ENCODE results near the gene NFX1. TPM values are rescaled to one million over a fixed set of nuclear protein-coding genes. Genes with fewer than 3 reads are reported as not detected.
"Not testable (repeated sequence)": the region's sequence is repeated elsewhere in the genome, so short reads cannot be mapped to it uniquely, and the experiment has no call there.

Gene NFX1
- total RNA-seq, 1 donor from 2014 or later, result 14.2 TPM

- H3K9me3 ChIP-seq; H3K4me3 ChIP-seq; H3K27me3 ChIP-seq; DNase-seq (ENCODE audit: low spot score in 2 of 2); H3K36me3 ChIP-seq: not testable (repeated sequence)
- Histone ChIP-seq H3K27ac (peak overlapping the region; percentile 41 to 53), H3K4me1 (peaks cover 0 to 15% of the 10 kb centered on the region in 2 donors)
- intact Hi-C loops (cut with DNase I), result loop anchor here (5.0 kb wide), 1 partner anchor 115 kb away; no protein-coding TSS in a partner anchor
Observed at GRCh38 chr9:33401809-33402208, 111.5 kb downstream of the NFX1 start.

DNA sequence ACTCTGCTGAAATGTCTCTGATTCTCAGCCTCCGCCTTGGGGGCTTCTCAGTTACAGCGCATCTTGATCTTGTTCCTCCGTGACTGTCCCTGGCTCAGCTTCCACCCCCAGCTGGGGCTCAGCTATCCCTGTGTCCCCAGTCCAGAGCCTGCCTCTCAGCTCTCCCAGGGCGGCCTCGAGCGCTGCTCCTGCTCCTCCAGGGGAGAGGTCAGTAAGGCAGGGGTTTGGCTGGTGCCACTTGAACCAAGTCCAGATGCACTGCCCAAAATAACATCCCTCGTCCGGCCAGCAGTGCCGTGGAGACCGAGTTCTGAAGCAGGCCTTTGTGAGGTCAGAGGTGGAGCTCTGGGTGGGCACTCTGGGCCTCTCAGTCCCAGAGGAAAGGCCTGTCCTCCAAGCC is 112.1 kb downstream of the NFX1 start, which contains the start of gene AQP7:
AQP7 (minus strand) TSS at position 198 of the 400 bp plus-strand sequence. CDS start 1,306 bp downstream, outside the sequence.
- intact Hi-C loops (cut with DNase I), result loop anchor here (5.0 kb wide), 1 partner anchor 115 kb away; no protein-coding TSS in a partner anchor
- DNase-seq (ENCODE audit: low spot score in 2 of 2); H3K36me3 ChIP-seq; H3K27me3 ChIP-seq; H3K4me3 ChIP-seq; H3K9me3 ChIP-seq: not testable (repeated sequence)
- peaks cover 0 to 15% of the 10 kb centered on the region in 2 donors for H3K4me1 ChIP-seq
- H3K27ac ChIP-seq, result peak within 1 kb of the TSS; percentile 41 to 53

DNA sequence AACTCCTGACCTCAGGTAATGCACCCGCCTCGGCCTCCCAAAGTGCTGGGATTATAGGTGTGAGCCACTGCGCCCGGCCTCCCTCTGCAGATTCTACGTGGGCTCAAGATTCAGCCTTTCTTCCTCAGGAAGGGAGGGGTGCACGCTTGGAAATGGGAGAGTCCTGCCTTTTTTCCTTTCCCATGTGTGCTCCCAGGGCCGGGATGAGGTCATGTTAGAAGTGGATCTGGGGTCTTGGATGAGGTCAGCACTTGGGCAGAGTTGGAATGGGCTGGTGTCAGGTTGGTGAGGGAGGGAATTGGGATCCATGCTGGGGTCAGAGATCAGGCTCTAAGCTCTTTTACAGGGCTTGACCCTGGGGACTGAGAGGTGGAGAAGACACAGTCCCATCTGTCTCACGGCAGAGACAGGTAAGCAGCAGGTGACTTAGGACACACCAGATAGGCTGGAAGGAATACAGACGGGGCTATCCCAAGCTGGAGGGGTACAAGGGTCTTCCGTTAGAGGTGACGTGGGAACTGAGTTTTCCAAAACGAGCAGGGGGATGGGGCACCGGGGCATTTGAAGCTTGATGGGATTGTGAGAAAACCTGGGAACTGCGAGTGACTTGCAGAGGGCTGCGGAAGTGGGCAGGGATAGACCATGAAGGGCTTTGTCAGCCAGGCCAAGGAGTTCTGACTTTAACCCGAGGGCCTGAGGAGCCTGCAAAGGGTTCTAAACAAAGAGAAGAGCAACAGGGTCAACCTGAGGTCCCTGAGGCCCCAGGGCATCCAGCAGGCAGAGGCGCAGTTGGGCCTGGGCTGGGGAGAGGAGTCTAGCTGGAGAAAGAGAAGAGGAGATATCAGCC is 113.8 kb downstream of the NFX1 start:
- Histone ChIP-seq H3K36me3 (no peaks in the 10 kb centered on the region), H3K4me3 (no peak overlapping the region), H3K27ac (no peak overlapping the region), H3K27me3 (no peaks in the 10 kb centered on the region), H3K4me1 (peaks cover 0 to 15% of the 10 kb centered on the region in 2 donors), H3K9me3 (no peaks in the 10 kb centered on the region)
- TF ChIP-seq, protein P1, sequence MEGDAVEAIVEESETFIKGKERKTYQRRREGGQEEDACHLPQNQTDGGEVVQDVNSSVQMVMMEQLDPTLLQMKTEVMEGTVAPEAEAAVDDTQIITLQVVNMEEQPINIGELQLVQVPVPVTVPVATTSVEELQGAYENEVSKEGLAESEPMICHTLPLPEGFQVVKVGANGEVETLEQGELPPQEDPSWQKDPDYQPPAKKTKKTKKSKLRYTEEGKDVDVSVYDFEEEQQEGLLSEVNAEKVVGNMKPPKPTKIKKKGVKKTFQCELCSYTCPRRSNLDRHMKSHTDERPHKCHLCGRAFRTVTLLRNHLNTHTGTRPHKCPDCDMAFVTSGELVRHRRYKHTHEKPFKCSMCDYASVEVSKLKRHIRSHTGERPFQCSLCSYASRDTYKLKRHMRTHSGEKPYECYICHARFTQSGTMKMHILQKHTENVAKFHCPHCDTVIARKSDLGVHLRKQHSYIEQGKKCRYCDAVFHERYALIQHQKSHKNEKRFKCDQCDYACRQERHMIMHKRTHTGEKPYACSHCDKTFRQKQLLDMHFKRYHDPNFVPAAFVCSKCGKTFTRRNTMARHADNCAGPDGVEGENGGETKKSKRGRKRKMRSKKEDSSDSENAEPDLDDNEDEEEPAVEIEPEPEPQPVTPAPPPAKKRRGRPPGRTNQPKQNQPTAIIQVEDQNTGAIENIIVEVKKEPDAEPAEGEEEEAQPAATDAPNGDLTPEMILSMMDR (IDR thresholded peaks at IDR 0.05), result no peak
- no peak for DNase-seq (ENCODE audit: low spot score in 2 of 2)
- intact Hi-C loops (cut with DNase I), result loop anchor here (5.0 kb wide), 1 partner anchor 113 kb away; no protein-coding TSS in a partner anchor

- no peak overlapping the region for H3K4me3 ChIP-seq
- H3K9me3 ChIP-seq, result no peaks in the 10 kb centered on the region
- DNase-seq (ENCODE audit: low spot score in 2 of 2), result no peak
- H3K36me3 ChIP-seq, result no peaks in the 10 kb centered on the region
- no peaks in the 10 kb centered on the region for H3K27me3 ChIP-seq
- TF ChIP-seq, protein P1 (IDR thresholded peaks at IDR 0.05), result no peak
- peaks cover 0 to 15% of the 10 kb centered on the region in 2 donors for H3K4me1 ChIP-seq
- H3K27ac ChIP-seq, result no peak overlapping the region
- intact Hi-C loops (cut with DNase I), result loop anchor here (5.0 kb wide), 1 partner anchor 112 kb away; no protein-coding TSS in a partner anchor
Observed at GRCh38 chr9:33404788-33405362, 114.6 kb downstream of the NFX1 start.

- H3K9me3 ChIP-seq, result no peaks in the 10 kb centered on the region
- no peak for DNase-seq (ENCODE audit: low spot score in 2 of 2)
- TF ChIP-seq, protein P1 (IDR thresholded peaks at IDR 0.05), result no peak
- H3K27ac ChIP-seq, result no peak overlapping the region
- no peaks in the 10 kb centered on the region for H3K27me3 ChIP-seq
- intact Hi-C loops (cut with DNase I), result no loop called here
- H3K4me1 ChIP-seq, result peaks cover 0 to 11% of the 10 kb centered on the region in 2 donors
- H3K36me3 ChIP-seq, result no peaks in the 10 kb centered on the region
- H3K4me3 ChIP-seq, result no peak overlapping the region
Observed at GRCh38 chr9:33407061-33407460, 116.7 kb downstream of the NFX1 start.

GRCh38 chr9:33408087-33408486 is 117.8 kb downstream of the NFX1 start:
- Histone ChIP-seq H3K4me1 (peaks cover 0 to 2% of the 10 kb centered on the region in 2 donors), H3K4me3 (no peak overlapping the region), H3K27me3 (no peaks in the 10 kb centered on the region), H3K9me3 (no peaks in the 10 kb centered on the region), H3K27ac (no peak overlapping the region), H3K36me3 (no peaks in the 10 kb centered on the region)
- intact Hi-C loops (cut with DNase I), result no loop called here
- no peak for DNase-seq (ENCODE audit: low spot score in 2 of 2)
- TF ChIP-seq, protein P1 (IDR thresholded peaks at IDR 0.05), result no peak

All from ascending aorta (tissue), 2 donors.